B cell (primary cell): ENCODE results near the gene SERF2. TPM values are rescaled to one million over a fixed set of nuclear protein-coding genes. Genes with fewer than 3 reads are reported as not detected.

Experiments
- ATAC-seq: fragments of 200-7000 bp; cut with Tn5 transposase; one replicate; pipeline ENCODE4 v1.10.0; 2021; ENCODE audit warnings: low read depth, mild to moderate bottlenecking, moderate number of reproducible peaks, moderate library complexity
- CTCF ChIA-PET: fragments of 350-600 bp; sonication (Branson Sonifier 250); formaldehyde crosslinking; loops from one replicate; lab custom pipeline; 2021; ENCODE audit warnings: antibody characterized with exemption, inconsistent platforms; lab: Charles Lee
- POLR2A ChIA-PET: fragments of 350-600 bp; sonication (Branson Sonifier 250); formaldehyde crosslinking; loops from one replicate; lab custom pipeline; 2021; ENCODE audit warnings: antibody characterized with exemption; lab: Charles Lee
- DNase-seq: peaks from one replicate; pipeline ENCODE4 v3.0.0; 2013
- H2AFZ ChIP-seq: 2 replicates; pipeline ENCODE4 v1.6.1; 2012; ENCODE audit warnings: mild to moderate bottlenecking, low read depth, low read length; ENCODE audit not compliant: insufficient read depth, poor library complexity, severe bottlenecking
- H3K27ac ChIP-seq, 2 donors: 1 replicate in 1 of 2; 2 replicates in 1 of 2; pipeline ENCODE4 v1.5.1; 2012 to 2013; ENCODE audit warnings: low read length in 2 of 2, mild to moderate bottlenecking in 2 of 2, moderate library complexity in 1 of 2
- H3K27me3 ChIP-seq, 4 experiments: fragments of 200-600 bp in 1 of 4; sonication (generic) in 1 of 4; replicated peaks in 1 of 4; 1 replicate in 2 of 4; 2 replicates in 2 of 4; pipeline versions ENCODE4 v1.6.1 to v1.7.0; 2013 to 2016; ENCODE audit warnings: low read length in 3 of 4, mild to moderate bottlenecking in 2 of 4, mixed read lengths in 1 of 4, moderate library complexity in 1 of 4; ENCODE audit not compliant: insufficient read depth in 4 of 4, control insufficient read depth in 3 of 4; ENCODE audit errors: control extremely low read depth in 1 of 4
- H3K36me3 ChIP-seq, 2 experiments: replicated peaks in 1 of 2; 1 replicate in 1 of 2; 2 replicates in 1 of 2; pipeline versions ENCODE4 v1.6.1 to v1.7.1; 2013; ENCODE audit warnings: low read length in 1 of 2; ENCODE audit not compliant: insufficient read depth in 2 of 2, control insufficient read depth in 1 of 2; ENCODE audit errors: control extremely low read depth in 1 of 2, extremely low read depth in 1 of 2
- H3K4me1 ChIP-seq, 2 donors: fragments of 200-600 bp in 1 of 2; sonication (generic) in 1 of 2; 1 replicate in 1 of 2; 2 replicates in 1 of 2; pipeline versions ENCODE4 v1.5.1 to v1.6.1; 2013 to 2017; ENCODE audit warnings: low read length in 2 of 2; ENCODE audit not compliant: control insufficient read depth in 2 of 2, insufficient read depth in 2 of 2
- H3K4me2 ChIP-seq: replicated peaks from 2 replicates; pipeline ENCODE3; 2012; ENCODE audit warnings: mild to moderate bottlenecking, low read depth, low read length; ENCODE audit not compliant: poor library complexity, severe bottlenecking
- H3K4me3 ChIP-seq, 5 experiments: fragments of 200-600 bp in 1 of 5; sonication (generic) in 1 of 5; 1 replicate in 3 of 5; 2 replicates in 2 of 5; pipeline versions ENCODE4 v1.5.1 to v1.7.0; 2011 to 2016; ENCODE audit warnings: low read length in 4 of 5, mild to moderate bottlenecking in 4 of 5, low read depth in 2 of 5, control low read depth in 1 of 5, moderate library complexity in 1 of 5; ENCODE audit not compliant: insufficient read depth in 1 of 5; ENCODE audit errors: control extremely low read depth in 1 of 5, extremely low read depth in 1 of 5
- H3K79me2 ChIP-seq: fragments of 200-600 bp; sonication (generic); one replicate; pipeline ENCODE4 v1.6.0; 2016; ENCODE audit warnings: low read length; ENCODE audit not compliant: control insufficient read depth, insufficient read depth
- H3K9ac ChIP-seq: fragments of 200-600 bp; sonication (generic); 2 replicates; pipeline ENCODE4 v1.6.1; 2017; ENCODE audit warnings: mild to moderate bottlenecking, low read length, moderate library complexity
- H3K9me3 ChIP-seq, 3 donors: one replicate each; pipeline versions ENCODE4 v1.6.1 to v1.7.1; 2013; ENCODE audit warnings: low read length in 2 of 3; ENCODE audit not compliant: control insufficient read depth in 2 of 3, insufficient read depth in 1 of 3; ENCODE audit errors: control extremely low read depth in 1 of 3
- H4K20me1 ChIP-seq: 2 replicates; pipeline ENCODE4 v1.6.0; 2012; ENCODE audit warnings: mild to moderate bottlenecking, low read length; ENCODE audit not compliant: insufficient read depth, control insufficient read depth, poor library complexity, severe bottlenecking
- H3K27ac Mint-ChIP-seq: one replicate; pipeline ENCODE4 v1.8.0; 2021; ENCODE audit warnings: mixed read lengths
- H3K27me3 Mint-ChIP-seq: one replicate; pipeline ENCODE4 v1.8.0; 2021; ENCODE audit warnings: mixed read lengths
- H3K4me1 Mint-ChIP-seq: one replicate; pipeline ENCODE4 v1.8.0; 2021; ENCODE audit warnings: mixed read lengths
- H3K4me3 Mint-ChIP-seq: one replicate; pipeline ENCODE4 v1.8.0; 2021; ENCODE audit warnings: mixed read lengths
- H3K9me3 Mint-ChIP-seq: one replicate; pipeline ENCODE4 v1.8.0; 2022; ENCODE audit warnings: mixed read lengths; ENCODE audit not compliant: insufficient read depth
- EZH2 ChIP-seq: IDR thresholded peaks from 2 replicates; pipeline ENCODE4 v1.6.1; 2012; ENCODE audit warnings: borderline replicate concordance, low read depth, mild to moderate bottlenecking, moderate library complexity, low read length; ENCODE audit not compliant: insufficient read depth, poor library complexity, severe bottlenecking
- WGBS: methylation state at CpG from one replicate; pipeline ENCODE4 v1.1.5; 2013; ENCODE audit warnings: missing lambda C conversion rate; ENCODE audit not compliant: insufficient coverage; 5-methylcytosine and 5-hydroxymethylcytosine counted together
- intact Hi-C: fragments of 100-400 bp; cut with micrococcal nuclease; formaldehyde crosslinking; loops from one replicate; pipeline ENCODE4 v1.10.0; 2022
- polyA plus RNA-seq: library from polyadenylated mRNA; depleted of rRNA; stranded (reverse); fragments of >200 nt; gene quantifications from 2 replicates; pipeline ENCODE4 v1.2.3, GENCODE V29; 2012
- total RNA-seq, 2 donors: library from RNA; stranded (reverse); fragments of 120-200 nt in 1 of 2; gene quantifications; 1 replicate in 1 of 2; 2 replicates in 1 of 2; pipeline versions ENCODE4 v1.2.3 to v1.2.4, GENCODE V29; 2013 to 2022
- TF ChIP-seq, protein P1 (sequence below): fragments of 200-600 bp; IDR thresholded peaks from one replicate; pipeline ENCODE4 v1.8.0; 2022; ENCODE audit warnings: antibody characterized with exemption, mild to moderate bottlenecking

SERF2 gene
- total and polyA plus RNA-seq, 2 donors (not counting 1 experiment from before 2014, with no cell fraction given): 455 to 806 TPM

- WGBS: 98% methylated on average over 8 of the region's 8 CpGs
- ChIA-PET POLR2A (interaction anchor here (1.0 to 2.2 kb wide), 4 partner anchors 9 to 24 kb away, joined by 6 to 17 read pairs (median 10); partner anchors contain the start of genes ELL3, MFAP1 and SERF2), CTCF (interaction anchor here (0.8 to 2.0 kb wide), 7 partner anchors 8 to 30 kb away, joined by 3 to 18 read pairs (median 6); partner anchors contain the start of genes ELL3 and MFAP1)
- H3K4me3 Mint-ChIP-seq: peak within 1 kb of the TSS; percentile 98
- H3K4me1 ChIP-seq: peaks cover 14 to 33% of the 10 kb centered on the region in 2 donors
- peaks cover 0 to 48% of the 10 kb centered on the region in 2 experiments for H3K36me3 ChIP-seq
- TF ChIP-seq, protein P1, sequence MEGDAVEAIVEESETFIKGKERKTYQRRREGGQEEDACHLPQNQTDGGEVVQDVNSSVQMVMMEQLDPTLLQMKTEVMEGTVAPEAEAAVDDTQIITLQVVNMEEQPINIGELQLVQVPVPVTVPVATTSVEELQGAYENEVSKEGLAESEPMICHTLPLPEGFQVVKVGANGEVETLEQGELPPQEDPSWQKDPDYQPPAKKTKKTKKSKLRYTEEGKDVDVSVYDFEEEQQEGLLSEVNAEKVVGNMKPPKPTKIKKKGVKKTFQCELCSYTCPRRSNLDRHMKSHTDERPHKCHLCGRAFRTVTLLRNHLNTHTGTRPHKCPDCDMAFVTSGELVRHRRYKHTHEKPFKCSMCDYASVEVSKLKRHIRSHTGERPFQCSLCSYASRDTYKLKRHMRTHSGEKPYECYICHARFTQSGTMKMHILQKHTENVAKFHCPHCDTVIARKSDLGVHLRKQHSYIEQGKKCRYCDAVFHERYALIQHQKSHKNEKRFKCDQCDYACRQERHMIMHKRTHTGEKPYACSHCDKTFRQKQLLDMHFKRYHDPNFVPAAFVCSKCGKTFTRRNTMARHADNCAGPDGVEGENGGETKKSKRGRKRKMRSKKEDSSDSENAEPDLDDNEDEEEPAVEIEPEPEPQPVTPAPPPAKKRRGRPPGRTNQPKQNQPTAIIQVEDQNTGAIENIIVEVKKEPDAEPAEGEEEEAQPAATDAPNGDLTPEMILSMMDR: no peak
- no peak for TF ChIP-seq EZH2
- ATAC-seq: no peak
- intact Hi-C loops: loop anchor here (1.0 to 5.0 kb wide), 4 partner anchors 8 to 33 kb away; partner anchors contain the start of genes MFAP1 and SERF2
- H3K27ac Mint-ChIP-seq: peak within 1 kb of the TSS; percentile 96
- no peaks in the 10 kb centered on the region for H3K9me3 Mint-ChIP-seq
- no peak for DNase-seq
- H2AFZ ChIP-seq: peak within 1 kb of the TSS; percentile 82
- H3K27ac ChIP-seq: peak within 1 kb of the TSS; percentile 79 to 81
- H3K79me2 ChIP-seq: peaks cover 28% of the 10 kb centered on the region
- peak within 1 kb of the TSS; percentile 90 for H3K9ac ChIP-seq
- peaks cover 0 to 9% (median 0%) of the 10 kb centered on the region in 3 donors for H3K9me3 ChIP-seq
- H4K20me1 ChIP-seq: peaks cover 23% of the 10 kb centered on the region
- H3K4me3 ChIP-seq: peak within 1 kb of the TSS; percentile 85 to 99 (median 90)
- peak within 1 kb of the TSS; percentile 90 for H3K4me2 ChIP-seq
- no peaks in the 10 kb centered on the region for H3K27me3 Mint-ChIP-seq
- H3K27me3 ChIP-seq: no peaks in the 10 kb centered on the region
- peaks cover 48% of the 10 kb centered on the region for H3K4me1 Mint-ChIP-seq
Observed at GRCh38 chr15:43799945-43800285, 7.8 kb downstream of the SERF2 start, which contains the start of gene SERINC4. Gene SERINC4, minus strand, starts transcription at chr15:43800220. Its CDS starts 234 bp downstream, at chr15:43799986.
